ENCODE measurements around the gene DENND2C. TPM values are rescaled to one million over a fixed set of nuclear protein-coding genes. Genes with fewer than 3 reads are reported as not detected.

DENND2C gene
- total RNA-seq, 5 donors from 2014 or later (not counting 1 experiment from before 2014, with no cell fraction given), result 0.61 to 1.5 (median 0.79) TPM

- Mint-ChIP-seq H3K4me3 (no peak overlapping the region), H3K27ac (no peak overlapping the region), H3K27me3 (peaks cover 2% of the 10 kb centered on the region in 2 donors), H3K9me3 (no peaks in the 10 kb centered on the region), H3K36me3 (peaks cover 15% of the 10 kb centered on the region), H3K4me1 (no peaks in the 10 kb centered on the region)
- DNase-seq (no peak), ATAC-seq (replicated peaks in 1 of 4) (no peak)
- H3K27ac ChIP-seq (ENCODE audit: low read length), result no peak overlapping the region
- POLR2A ChIA-PET, result no interaction called here
- peaks cover 0 to 4% of the 10 kb centered on the region in 2 experiments for H3K27me3 ChIP-seq (replicated peaks in 1 of 2; ENCODE audit: control insufficient read depth in 2 of 2, extremely low read depth in 1 of 2, insufficient read depth in 2 of 2, low read length in 1 of 2)
- H3K9me3 ChIP-seq, result no peaks in the 10 kb centered on the region
- H3K36me3 ChIP-seq (ENCODE audit: control insufficient read depth in 2 of 2, extremely low read depth in 1 of 2, insufficient read depth in 1 of 2, low read length in 1 of 2), result peaks cover 0 to 8% of the 10 kb centered on the region in 2 donors
- CTCF ChIA-PET, result no interaction called here
- H3K4me3 ChIP-seq (ENCODE audit: control insufficient read depth in 1 of 2, extremely low read depth in 1 of 2, low read length in 1 of 2), result no peak overlapping the region
- WGBS (ENCODE audit: insufficient coverage), result no CpG with 5 or more reads among the region's 2 CpGs
- H3K4me1 ChIP-seq (ENCODE audit: control insufficient read depth in 1 of 2, extremely low read depth in 1 of 2, insufficient read depth in 2 of 2, low read length in 2 of 2), result no peaks in the 10 kb centered on the region
Measured at GRCh38 chr1:114701931-114702330, 32.1 kb upstream of the DENND2C start.

GRCh38 chr1:114700036-114700600 is 30.3 kb upstream of the DENND2C start:
- ATAC-seq (replicated peaks in 1 of 4), result no peak
- Histone ChIP-seq H3K9me3 (no peaks in the 10 kb centered on the region), H3K27me3 (replicated peaks in 1 of 2; ENCODE audit: control insufficient read depth in 2 of 2, extremely low read depth in 1 of 2, insufficient read depth in 2 of 2, low read length in 1 of 2) (peaks cover 0 to 4% of the 10 kb centered on the region in 2 experiments), H3K36me3 (ENCODE audit: control insufficient read depth in 2 of 2, extremely low read depth in 1 of 2, insufficient read depth in 1 of 2, low read length in 1 of 2) (no peaks in the 10 kb centered on the region), H3K4me3 (ENCODE audit: control insufficient read depth in 1 of 2, extremely low read depth in 1 of 2, low read length in 1 of 2) (no peak overlapping the region), H3K4me1 (ENCODE audit: control insufficient read depth in 1 of 2, extremely low read depth in 1 of 2, insufficient read depth in 2 of 2, low read length in 2 of 2) (no peaks in the 10 kb centered on the region), H3K27ac (ENCODE audit: low read length) (no peak overlapping the region)
- no peaks in the 10 kb centered on the region for H3K9me3 Mint-ChIP-seq
- WGBS (ENCODE audit: insufficient coverage), result 50% methylated on average over 1 of the region's 4 CpGs
- peaks cover 4 to 6% of the 10 kb centered on the region in 2 donors for H3K27me3 Mint-ChIP-seq
- no peaks in the 10 kb centered on the region for H3K4me1 Mint-ChIP-seq
- POLR2A ChIA-PET, result interaction anchor here in 1 of 2 donors (0.7 kb wide), 1 partner anchor 54 kb away, joined by 3 read pairs; no protein-coding TSS in a partner anchor
- no peak overlapping the region for H3K27ac Mint-ChIP-seq
- no peak overlapping the region for H3K4me3 Mint-ChIP-seq
- CTCF ChIA-PET, result no interaction called here
- peaks cover 3% of the 10 kb centered on the region for H3K36me3 Mint-ChIP-seq
- DNase-seq, result no peak

- ChIA-PET CTCF (no interaction called here), POLR2A (no interaction called here)
- Histone ChIP-seq H3K4me3 (ENCODE audit: control insufficient read depth in 1 of 2, extremely low read depth in 1 of 2, low read length in 1 of 2) (no peak overlapping the region), H3K27me3 (replicated peaks in 1 of 2; ENCODE audit: control insufficient read depth in 2 of 2, extremely low read depth in 1 of 2, insufficient read depth in 2 of 2, low read length in 1 of 2) (peaks cover 0 to 11% of the 10 kb centered on the region in 2 experiments), H3K4me1 (ENCODE audit: control insufficient read depth in 1 of 2, extremely low read depth in 1 of 2, insufficient read depth in 2 of 2, low read length in 2 of 2) (no peaks in the 10 kb centered on the region), H3K9me3 (no peaks in the 10 kb centered on the region), H3K27ac (ENCODE audit: low read length) (no peak overlapping the region), H3K36me3 (ENCODE audit: control insufficient read depth in 2 of 2, extremely low read depth in 1 of 2, insufficient read depth in 1 of 2, low read length in 1 of 2) (no peaks in the 10 kb centered on the region)
- Mint-ChIP-seq H3K36me3 (no peaks in the 10 kb centered on the region), H3K4me3 (no peak overlapping the region), H3K9me3 (no peaks in the 10 kb centered on the region), H3K27ac (no peak overlapping the region), H3K27me3 (peaks cover 4 to 9% of the 10 kb centered on the region in 2 donors), H3K4me1 (no peaks in the 10 kb centered on the region)
- DNase-seq (no peak), ATAC-seq (replicated peaks in 1 of 4) (no peak)
Measured at GRCh38 chr1:114696810-114697209, 27.0 kb upstream of the DENND2C start.

- Histone ChIP-seq H3K4me1 (ENCODE audit: control insufficient read depth in 1 of 2, extremely low read depth in 1 of 2, insufficient read depth in 2 of 2, low read length in 2 of 2) (no peaks in the 10 kb centered on the region), H3K36me3 (ENCODE audit: control insufficient read depth in 2 of 2, extremely low read depth in 1 of 2, insufficient read depth in 1 of 2, low read length in 1 of 2) (no peaks in the 10 kb centered on the region), H3K27me3 (replicated peaks in 1 of 2; ENCODE audit: control insufficient read depth in 2 of 2, extremely low read depth in 1 of 2, insufficient read depth in 2 of 2, low read length in 1 of 2) (peaks cover 0 to 8% of the 10 kb centered on the region in 2 experiments), H3K9me3 (no peaks in the 10 kb centered on the region), H3K4me3 (ENCODE audit: control insufficient read depth in 1 of 2, extremely low read depth in 1 of 2, low read length in 1 of 2) (no peak within 1 kb of the TSS), H3K27ac (ENCODE audit: low read length) (no peak within 1 kb of the TSS)
- ChIA-PET POLR2A (interaction anchor here in 1 of 2 donors (0.6 to 0.7 kb wide), 3 partner anchors 8 to 39 kb away, joined by 3 to 12 read pairs (median 4); no protein-coding TSS in a partner anchor), CTCF (interaction anchor here in 1 of 2 donors (0.5 to 1.4 kb wide), 2 partner anchors 23 to 145 kb away, joined by 4 to 5 read pairs; no protein-coding TSS in a partner anchor)
- no peaks in the 10 kb centered on the region for H3K9me3 Mint-ChIP-seq
- DNase-seq, result no peak
- no peak within 1 kb of the TSS for H3K4me3 Mint-ChIP-seq
- H3K4me1 Mint-ChIP-seq, result no peaks in the 10 kb centered on the region
- H3K27me3 Mint-ChIP-seq, result peaks cover 8 to 13% of the 10 kb centered on the region in 2 donors
- no peak for ATAC-seq (replicated peaks in 1 of 4)
- no peak within 1 kb of the TSS for H3K27ac Mint-ChIP-seq
- no CpG with 5 or more reads among the region's 6 CpGs for WGBS (ENCODE audit: insufficient coverage)
- no peaks in the 10 kb centered on the region for H3K36me3 Mint-ChIP-seq
Measured at GRCh38 chr1:114695430-114696058, 25.7 kb upstream of the DENND2C start, which contains the start of gene AMPD1. Gene AMPD1, minus strand, starts transcription at chr1:114695546. Its CDS starts 75 bp downstream, at chr1:114695471.

- WGBS (ENCODE audit: insufficient coverage), result 90% methylated on average over 3 of the region's 9 CpGs
Measured at GRCh38 chr1:114694540-114695310, 24.9 kb upstream of the DENND2C start.

GRCh38 chr1:114692947-114693346 is 23.1 kb upstream of the DENND2C start:
- no peaks in the 10 kb centered on the region for H3K9me3 Mint-ChIP-seq
- Histone ChIP-seq H3K4me1 (ENCODE audit: control insufficient read depth in 1 of 2, extremely low read depth in 1 of 2, insufficient read depth in 2 of 2, low read length in 2 of 2) (no peaks in the 10 kb centered on the region), H3K36me3 (ENCODE audit: control insufficient read depth in 2 of 2, extremely low read depth in 1 of 2, insufficient read depth in 1 of 2, low read length in 1 of 2) (no peaks in the 10 kb centered on the region), H3K27ac (ENCODE audit: low read length) (no peak overlapping the region), H3K27me3 (replicated peaks in 1 of 2; ENCODE audit: control insufficient read depth in 2 of 2, extremely low read depth in 1 of 2, insufficient read depth in 2 of 2, low read length in 1 of 2) (peaks cover 0 to 8% of the 10 kb centered on the region in 2 experiments), H3K9me3 (no peaks in the 10 kb centered on the region), H3K4me3 (ENCODE audit: control insufficient read depth in 1 of 2, extremely low read depth in 1 of 2, low read length in 1 of 2) (no peak overlapping the region)
- ChIA-PET CTCF (interaction anchor here in 1 of 2 donors (0.6 to 1.1 kb wide), 2 partner anchors 65 to 411 kb away, joined by 3 to 6 read pairs; no protein-coding TSS in a partner anchor), POLR2A (no interaction called here)
- no peaks in the 10 kb centered on the region for H3K4me1 Mint-ChIP-seq
- no peak overlapping the region for H3K27ac Mint-ChIP-seq
- WGBS (ENCODE audit: insufficient coverage), result no CpG with 5 or more reads among the region's 3 CpGs
- DNase-seq, result no peak
- H3K4me3 Mint-ChIP-seq, result no peak overlapping the region
- no peaks in the 10 kb centered on the region for H3K36me3 Mint-ChIP-seq
- ATAC-seq (replicated peaks in 1 of 4), result no peak
- H3K27me3 Mint-ChIP-seq, result peaks cover 26 to 28% of the 10 kb centered on the region in 2 donors

More at GRCh38 chr1:114694540-114695310, 24.9 kb upstream of the DENND2C start:
- H3K36me3 Mint-ChIP-seq, result no peaks in the 10 kb centered on the region
- Histone ChIP-seq H3K9me3 (no peaks in the 10 kb centered on the region), H3K36me3 (ENCODE audit: control insufficient read depth in 2 of 2, extremely low read depth in 1 of 2, insufficient read depth in 1 of 2, low read length in 1 of 2) (no peaks in the 10 kb centered on the region), H3K27me3 (replicated peaks in 1 of 2; ENCODE audit: control insufficient read depth in 2 of 2, extremely low read depth in 1 of 2, insufficient read depth in 2 of 2, low read length in 1 of 2) (peaks cover 0 to 8% of the 10 kb centered on the region in 2 experiments), H3K27ac (ENCODE audit: low read length) (no peak overlapping the region), H3K4me1 (ENCODE audit: control insufficient read depth in 1 of 2, extremely low read depth in 1 of 2, insufficient read depth in 2 of 2, low read length in 2 of 2) (no peaks in the 10 kb centered on the region), H3K4me3 (ENCODE audit: control insufficient read depth in 1 of 2, extremely low read depth in 1 of 2, low read length in 1 of 2) (no peak overlapping the region)
- H3K4me1 Mint-ChIP-seq, result no peaks in the 10 kb centered on the region
- H3K4me3 Mint-ChIP-seq, result no peak overlapping the region
- DNase-seq (no peak), ATAC-seq (replicated peaks in 1 of 4) (no peak)
- H3K9me3 Mint-ChIP-seq, result no peaks in the 10 kb centered on the region
- H3K27ac Mint-ChIP-seq, result no peak overlapping the region
- CTCF ChIA-PET, result interaction anchor here (0.6 to 1.4 kb wide), 2 partner anchors 22 to 716 kb away, joined by 4 read pairs; no protein-coding TSS in a partner anchor
- POLR2A ChIA-PET, result interaction anchor here in 1 of 2 donors (0.6 to 0.7 kb wide), 2 partner anchors 9 to 38 kb away, joined by 4 to 12 read pairs; no protein-coding TSS in a partner anchor
- H3K27me3 Mint-ChIP-seq, result peaks cover 13 to 16% of the 10 kb centered on the region in 2 donors
